Astrocyte of the spinal cord (primary cell): ENCODE results near the gene CSF2.

ENCODE experiments used
- DNase-seq: peaks from one replicate; pipeline ENCODE4 v3.0.0; 2011; ENCODE audit warnings: low read depth, low spot score
- H3K4me3 ChIP-seq: 2 replicates; pipeline ENCODE4 v1.5.1; 2011; ENCODE audit warnings: low read depth, mild to moderate bottlenecking, low read length, moderate library complexity
- in situ Hi-C: cut with HindIII; loops from 2 replicates; pipeline ENCODE4 v1.10.0; 2017; ENCODE audit warnings: low sequenced_read_pairs
- TF ChIP-seq, protein P1 (sequence below): IDR thresholded peaks from 2 replicates; pipeline ENCODE4 v1.5.1; 2012; ENCODE audit warnings: low read depth, mild to moderate bottlenecking, low read length, inconsistent platforms

Gene CSF2

DNA sequence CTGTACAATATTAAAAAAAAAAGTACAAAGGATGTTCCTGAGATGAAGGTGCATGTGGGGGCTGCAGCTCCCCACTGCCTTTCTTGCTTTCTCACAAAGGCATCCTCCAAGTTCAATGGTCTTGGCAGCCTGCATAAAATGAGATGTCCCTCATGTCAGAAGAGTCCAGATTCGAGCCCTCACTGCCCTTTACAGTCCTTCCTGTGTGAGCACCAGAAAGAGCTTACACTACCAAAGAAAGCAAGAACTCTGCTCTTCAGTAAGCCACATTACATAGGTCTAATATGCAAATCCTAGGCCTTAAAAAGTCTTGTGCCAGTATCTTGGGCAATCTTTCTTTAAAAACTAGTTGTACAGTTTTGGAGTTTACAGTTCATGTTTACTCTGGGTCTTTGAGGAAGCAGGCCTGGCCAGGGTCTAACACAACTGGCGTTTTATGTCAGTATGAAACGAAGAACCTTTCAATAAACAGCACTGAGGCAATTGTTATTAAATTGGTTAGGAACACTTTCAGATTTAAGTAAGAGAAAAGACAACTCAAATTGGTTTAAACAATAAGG lies 36.0 kb downstream of the CSF2 start:
- in situ Hi-C loops, result no loop called here
- TF ChIP-seq, protein P1, sequence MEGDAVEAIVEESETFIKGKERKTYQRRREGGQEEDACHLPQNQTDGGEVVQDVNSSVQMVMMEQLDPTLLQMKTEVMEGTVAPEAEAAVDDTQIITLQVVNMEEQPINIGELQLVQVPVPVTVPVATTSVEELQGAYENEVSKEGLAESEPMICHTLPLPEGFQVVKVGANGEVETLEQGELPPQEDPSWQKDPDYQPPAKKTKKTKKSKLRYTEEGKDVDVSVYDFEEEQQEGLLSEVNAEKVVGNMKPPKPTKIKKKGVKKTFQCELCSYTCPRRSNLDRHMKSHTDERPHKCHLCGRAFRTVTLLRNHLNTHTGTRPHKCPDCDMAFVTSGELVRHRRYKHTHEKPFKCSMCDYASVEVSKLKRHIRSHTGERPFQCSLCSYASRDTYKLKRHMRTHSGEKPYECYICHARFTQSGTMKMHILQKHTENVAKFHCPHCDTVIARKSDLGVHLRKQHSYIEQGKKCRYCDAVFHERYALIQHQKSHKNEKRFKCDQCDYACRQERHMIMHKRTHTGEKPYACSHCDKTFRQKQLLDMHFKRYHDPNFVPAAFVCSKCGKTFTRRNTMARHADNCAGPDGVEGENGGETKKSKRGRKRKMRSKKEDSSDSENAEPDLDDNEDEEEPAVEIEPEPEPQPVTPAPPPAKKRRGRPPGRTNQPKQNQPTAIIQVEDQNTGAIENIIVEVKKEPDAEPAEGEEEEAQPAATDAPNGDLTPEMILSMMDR, result no peak
- no peak for DNase-seq
- no peak overlapping the region for H3K4me3 ChIP-seq

DNA sequence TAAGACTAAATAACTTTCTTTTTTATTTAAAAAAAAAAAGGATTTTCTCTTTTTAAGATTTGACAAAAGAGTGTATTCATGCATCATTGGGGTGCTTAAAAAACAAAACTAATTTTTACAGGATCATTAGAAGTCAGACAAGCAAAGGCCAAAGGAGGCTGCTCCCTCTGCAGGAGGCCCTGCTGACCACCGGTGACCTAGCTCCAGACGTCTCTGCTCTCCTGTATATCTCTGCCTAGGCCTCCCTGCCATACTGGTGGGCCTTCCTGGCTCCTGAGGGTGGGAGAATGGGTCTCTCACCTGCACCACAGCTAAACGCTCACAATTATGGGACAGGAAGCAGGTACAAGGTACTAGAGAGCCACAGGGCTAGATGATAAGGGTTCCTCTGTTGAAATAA lies 36.6 kb downstream of the CSF2 start:
- TF ChIP-seq, protein P1, result no peak
- no peak overlapping the region for H3K4me3 ChIP-seq
- in situ Hi-C loops, result no loop called here
- DNase-seq, result no peak

DNA sequence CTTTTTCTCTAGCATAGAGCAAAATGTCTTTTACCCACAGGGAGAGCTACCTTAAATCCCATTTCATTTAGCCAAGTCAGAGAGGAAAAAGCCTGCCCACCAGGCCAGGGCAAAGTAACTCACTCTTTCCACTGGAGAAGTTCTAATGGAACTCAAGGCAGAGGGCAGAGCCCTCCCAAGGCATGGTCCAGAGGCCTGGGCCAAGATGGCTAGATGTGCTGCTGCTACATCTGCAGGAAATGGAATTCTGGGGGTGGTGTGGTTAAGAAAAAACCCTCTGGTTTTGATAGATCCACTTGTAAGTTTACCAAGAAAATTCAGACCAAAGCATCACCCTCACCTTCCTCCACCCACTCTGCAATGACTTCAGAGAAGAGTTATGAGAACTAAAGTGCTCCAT lies 37.3 kb downstream of the CSF2 start:
- H3K4me3 ChIP-seq, result no peak overlapping the region
- TF ChIP-seq, protein P1, result no peak
- in situ Hi-C loops, result no loop called here
- DNase-seq, result no peak

GRCh38 chr5:132112111-132112510 lies 38.5 kb downstream of the CSF2 start:
- no peak for DNase-seq
- H3K4me3 ChIP-seq, result no peak overlapping the region
- TF ChIP-seq, protein P1, result no peak
- in situ Hi-C loops, result no loop called here

GRCh38 chr5:132114150-132115121 lies 40.8 kb downstream of the CSF2 start:
- no peak overlapping the region for H3K4me3 ChIP-seq
- in situ Hi-C loops, result no loop called here
- TF ChIP-seq, protein P1, result no peak
- no peak for DNase-seq

- in situ Hi-C loops, result no loop called here
- DNase-seq, result no peak
- no peak overlapping the region for H3K4me3 ChIP-seq
- TF ChIP-seq, protein P1, result no peak
Observed at GRCh38 chr5:132115375-132115774, 41.8 kb downstream of the CSF2 start.
